ENCODE data around the gene HJURP. TPM values are rescaled to one million over a fixed set of nuclear protein-coding genes. Genes with fewer than 3 reads are reported as not detected.

HJURP gene
- total RNA-seq, 4 donors from 2014 or later, result 1.2 to 4.4 (median 3.5) TPM

DNA sequence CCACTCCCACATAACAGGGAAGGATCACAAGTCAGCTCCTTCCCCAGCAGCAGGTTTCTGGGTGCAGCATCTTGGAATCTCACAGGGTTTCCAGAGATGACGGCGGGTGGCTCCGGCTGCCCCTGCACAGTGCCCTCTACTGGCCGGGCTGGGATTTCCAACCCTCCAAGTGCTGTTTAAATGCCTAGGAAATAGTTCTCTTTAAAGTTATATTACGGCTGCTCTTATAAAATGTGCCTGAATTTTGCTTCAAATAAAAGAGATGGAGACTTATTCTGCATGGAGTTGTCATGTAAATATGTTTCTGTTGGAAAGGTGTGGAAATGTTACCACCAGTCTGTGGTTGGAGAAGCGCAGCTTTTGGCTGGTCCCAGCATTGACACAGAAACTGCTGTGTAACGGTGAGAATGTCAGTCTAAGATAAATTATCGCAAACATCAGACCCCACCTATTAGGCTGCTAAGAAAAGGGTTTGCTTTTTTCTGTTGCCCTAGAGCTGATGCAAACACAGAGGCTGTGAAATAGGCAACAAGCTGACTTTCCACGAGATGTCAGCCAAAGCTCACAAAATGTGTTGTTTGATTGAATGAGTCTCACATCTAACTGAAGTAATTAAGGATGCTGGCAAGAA is 3.3 kb upstream of the HJURP start:
- 35 to 37% methylated on average over 9 of the region's 9 CpGs for WGBS, 2 donors
- no peak for TF ChIP-seq POLR2A (IDR thresholded peaks at IDR 0.05)
- H3K4me3 ChIP-seq (ENCODE audit: low read depth, poor library complexity, severe bottlenecking), result no peak overlapping the region
- intact Hi-C loops (cut with DNase I; ENCODE audit: low total_unique reads), result no loop called here
- DNase-seq (ENCODE audit: low spot score in 2 of 2), result no peak

DNA sequence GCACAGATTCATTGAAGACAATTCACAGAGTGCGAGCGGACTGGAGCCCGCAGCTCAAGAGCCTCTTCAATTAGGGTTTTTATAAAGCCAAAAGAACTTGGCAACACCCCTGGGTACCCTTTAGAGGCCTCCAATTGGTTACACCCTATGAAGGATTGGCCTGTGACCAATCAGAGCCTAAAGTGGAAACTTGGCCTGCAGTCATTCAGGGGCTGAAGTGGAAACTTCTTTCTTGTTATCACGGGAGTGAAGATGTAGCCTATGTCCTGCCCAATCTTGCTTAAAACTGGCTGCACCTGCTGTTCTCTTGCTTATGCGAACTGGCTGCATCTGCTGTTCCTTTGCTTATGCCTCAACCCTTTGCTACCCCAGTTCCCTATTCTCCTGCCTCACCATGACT is 1.8 kb upstream of the HJURP start:
- 80 to 87% methylated on average over 5 of the region's 5 CpGs for WGBS, 2 donors
- no peak for DNase-seq (ENCODE audit: low spot score in 2 of 2)
- TF ChIP-seq, protein P1, sequence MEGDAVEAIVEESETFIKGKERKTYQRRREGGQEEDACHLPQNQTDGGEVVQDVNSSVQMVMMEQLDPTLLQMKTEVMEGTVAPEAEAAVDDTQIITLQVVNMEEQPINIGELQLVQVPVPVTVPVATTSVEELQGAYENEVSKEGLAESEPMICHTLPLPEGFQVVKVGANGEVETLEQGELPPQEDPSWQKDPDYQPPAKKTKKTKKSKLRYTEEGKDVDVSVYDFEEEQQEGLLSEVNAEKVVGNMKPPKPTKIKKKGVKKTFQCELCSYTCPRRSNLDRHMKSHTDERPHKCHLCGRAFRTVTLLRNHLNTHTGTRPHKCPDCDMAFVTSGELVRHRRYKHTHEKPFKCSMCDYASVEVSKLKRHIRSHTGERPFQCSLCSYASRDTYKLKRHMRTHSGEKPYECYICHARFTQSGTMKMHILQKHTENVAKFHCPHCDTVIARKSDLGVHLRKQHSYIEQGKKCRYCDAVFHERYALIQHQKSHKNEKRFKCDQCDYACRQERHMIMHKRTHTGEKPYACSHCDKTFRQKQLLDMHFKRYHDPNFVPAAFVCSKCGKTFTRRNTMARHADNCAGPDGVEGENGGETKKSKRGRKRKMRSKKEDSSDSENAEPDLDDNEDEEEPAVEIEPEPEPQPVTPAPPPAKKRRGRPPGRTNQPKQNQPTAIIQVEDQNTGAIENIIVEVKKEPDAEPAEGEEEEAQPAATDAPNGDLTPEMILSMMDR (IDR thresholded peaks at IDR 0.05), result no peak
- no peak for TF ChIP-seq POLR2A (IDR thresholded peaks at IDR 0.05)
- no peak overlapping the region for H3K4me3 ChIP-seq (ENCODE audit: low read depth, poor library complexity, severe bottlenecking)
- intact Hi-C loops (cut with DNase I; ENCODE audit: low total_unique reads), result no loop called here

DNA sequence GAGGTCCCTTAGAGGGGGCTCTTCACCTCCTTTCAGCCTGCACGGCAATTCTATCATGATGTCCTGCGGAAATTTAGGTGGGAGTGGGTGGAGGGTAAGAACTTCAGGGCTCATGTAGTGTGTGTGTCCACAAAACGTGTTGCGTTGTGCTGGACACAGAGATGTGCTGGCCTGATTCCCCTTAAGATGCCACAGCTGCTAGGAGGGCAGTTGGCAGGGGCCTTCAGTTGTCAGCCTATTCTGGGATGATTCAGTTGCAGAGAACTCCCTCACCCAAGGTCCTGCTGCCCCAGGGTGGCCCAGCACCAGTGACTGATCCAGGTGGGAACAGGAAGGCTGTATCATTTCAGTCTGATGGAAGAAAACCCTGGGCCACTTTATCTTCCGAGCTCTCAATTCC is 1.0 kb upstream of the HJURP start:
- 78 to 89% methylated on average over 5 of the region's 5 CpGs for WGBS, 2 donors
- TF ChIP-seq, protein P1 (IDR thresholded peaks at IDR 0.05), result no peak
- TF ChIP-seq POLR2A (IDR thresholded peaks at IDR 0.05), result no peak
- intact Hi-C loops (cut with DNase I; ENCODE audit: low total_unique reads), result no loop called here
- H3K4me3 ChIP-seq (ENCODE audit: low read depth, poor library complexity, severe bottlenecking), result no peak overlapping the region
- DNase-seq (ENCODE audit: low spot score in 2 of 2), result no peak

DNA sequence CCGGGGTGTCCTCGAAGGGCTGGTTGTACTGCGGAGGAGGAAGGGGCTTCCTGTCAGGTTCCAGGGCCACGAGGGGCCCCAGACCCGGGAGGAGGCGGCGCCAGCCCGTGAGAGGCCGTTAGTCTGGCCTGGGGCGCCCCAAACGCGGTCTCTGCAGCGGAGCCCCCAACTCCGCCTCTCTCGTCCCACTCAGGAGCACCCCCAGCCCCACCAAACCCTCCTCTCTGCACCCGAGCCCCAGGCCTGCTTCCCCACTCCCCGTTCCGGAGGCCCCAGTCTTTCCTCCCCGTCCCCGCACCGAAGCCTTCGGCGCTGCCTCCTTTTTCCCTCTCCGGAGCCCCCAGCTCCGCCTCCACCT is 473 bp downstream of the HJURP start:
- TF ChIP-seq POLR2A (IDR thresholded peaks at IDR 0.05), result no peak
- TF ChIP-seq, protein P1 (IDR thresholded peaks at IDR 0.05), result no peak
- 0 to 1% methylated on average over 17 to 22 of the region's 25 CpGs for whole genome bisulfite sequencing, 2 donors
- peak overlapping the region; percentile 57 for H3K4me3 ChIP-seq (ENCODE audit: low read depth, poor library complexity, severe bottlenecking)
- intact Hi-C loops (cut with DNase I; ENCODE audit: low total_unique reads), result no loop called here
- DNase-seq (ENCODE audit: low spot score in 2 of 2), result peak in 1 of 2 donors; percentile 80

DNA sequence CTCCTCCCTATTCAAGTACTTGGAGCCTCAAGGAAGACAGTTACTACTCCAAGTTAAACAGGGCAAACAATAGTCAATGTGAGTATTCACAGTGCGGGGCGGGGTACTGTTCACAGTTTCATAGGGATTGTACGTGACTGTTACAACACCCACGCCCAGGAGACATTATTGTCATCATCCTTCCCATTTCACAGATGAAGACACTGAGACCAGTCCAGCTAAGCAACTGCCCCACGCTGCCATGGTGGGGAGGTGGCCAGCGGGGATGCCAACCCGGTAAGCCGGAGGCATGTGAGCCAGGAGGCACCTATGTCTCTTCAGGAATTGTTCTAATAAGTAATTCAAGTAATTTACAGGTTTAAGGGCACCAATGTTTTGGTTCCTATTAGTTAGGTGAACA is 982 bp downstream of the HJURP start:
- WGBS, 2 donors, result 31 to 38% methylated on average over 8 of the region's 8 CpGs
- H3K4me3 ChIP-seq (ENCODE audit: low read depth, poor library complexity, severe bottlenecking), result no peak overlapping the region

DNA sequence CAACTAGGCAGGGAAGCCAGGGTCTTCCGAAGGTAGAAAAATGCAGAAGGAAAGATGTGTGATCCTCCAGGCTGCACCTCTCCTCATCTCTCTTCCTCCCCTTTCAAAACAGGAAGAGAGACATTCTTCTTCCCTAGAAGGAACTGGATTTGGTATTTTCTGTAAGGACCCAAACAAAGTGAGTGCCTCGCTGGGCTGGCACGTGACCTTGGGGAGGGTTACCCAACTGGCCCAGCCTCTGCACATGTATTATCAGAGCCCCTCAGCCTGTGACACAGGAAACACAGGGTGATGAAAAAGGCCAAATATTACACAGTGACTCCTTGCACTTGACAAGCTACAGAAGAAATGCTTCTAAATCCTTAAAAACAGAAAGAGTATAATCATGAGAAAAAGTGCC is 2.3 kb downstream of the HJURP start:
- intact Hi-C loops (cut with DNase I; ENCODE audit: low total_unique reads), result no loop called here
- H3K4me3 ChIP-seq (ENCODE audit: low read depth, poor library complexity, severe bottlenecking), result no peak overlapping the region
- WGBS, 2 donors, result 78 to 88% methylated on average over 3 of the region's 3 CpGs
- TF ChIP-seq, protein P1 (IDR thresholded peaks at IDR 0.05), result no peak
- no peak for TF ChIP-seq POLR2A (IDR thresholded peaks at IDR 0.05)
- no peak for DNase-seq (ENCODE audit: low spot score in 2 of 2)

More for the DNA sequence above, 982 bp downstream of the HJURP start:
- intact Hi-C loops (cut with DNase I; ENCODE audit: low total_unique reads), result no loop called here
- TF ChIP-seq POLR2A (IDR thresholded peaks at IDR 0.05), result no peak
- TF ChIP-seq, protein P1 (IDR thresholded peaks at IDR 0.05), result no peak
- DNase-seq (ENCODE audit: low spot score in 2 of 2), result peak in 1 of 2 donors; percentile 45
